Activated CD4-positive, CD25-positive, alpha-beta regulatory T cell (primary cell): Measurements from ENCODE around the gene FANCD2.
"Not testable (repeated sequence)": the region's sequence is repeated elsewhere in the genome, so short reads cannot be mapped to it uniquely, and the experiment has no call there.

Source experiments
- DNase-seq, 4 experiments: peaks; one replicate each; lab custom pipeline; 2025; lab: John Stamatoyannopoulos, UW

The FANCD2 gene

GRCh38 chr3:10026084-10026890 is at the start of gene FANCD2:
Gene FANCD2, plus strand, starts transcription at chr3:10026437. Its CDS starts 2,221 bp downstream, at chr3:10028658.
- DNase-seq, result peak; percentile 76 to 88 (median 84)

GRCh38 chr3:9976721-9977709 is 49.2 kb upstream of the FANCD2 start:
- DNase-seq, result no peak

- no peak for DNase-seq
Observed at GRCh38 chr3:9978710-9979305, 47.4 kb upstream of the FANCD2 start.

- no peak for DNase-seq
Observed at GRCh38 chr3:9980251-9980650, 46.0 kb upstream of the FANCD2 start.

- no peak for DNase-seq
Observed at GRCh38 chr3:9986230-9986725, 40.0 kb upstream of the FANCD2 start.

DNA sequence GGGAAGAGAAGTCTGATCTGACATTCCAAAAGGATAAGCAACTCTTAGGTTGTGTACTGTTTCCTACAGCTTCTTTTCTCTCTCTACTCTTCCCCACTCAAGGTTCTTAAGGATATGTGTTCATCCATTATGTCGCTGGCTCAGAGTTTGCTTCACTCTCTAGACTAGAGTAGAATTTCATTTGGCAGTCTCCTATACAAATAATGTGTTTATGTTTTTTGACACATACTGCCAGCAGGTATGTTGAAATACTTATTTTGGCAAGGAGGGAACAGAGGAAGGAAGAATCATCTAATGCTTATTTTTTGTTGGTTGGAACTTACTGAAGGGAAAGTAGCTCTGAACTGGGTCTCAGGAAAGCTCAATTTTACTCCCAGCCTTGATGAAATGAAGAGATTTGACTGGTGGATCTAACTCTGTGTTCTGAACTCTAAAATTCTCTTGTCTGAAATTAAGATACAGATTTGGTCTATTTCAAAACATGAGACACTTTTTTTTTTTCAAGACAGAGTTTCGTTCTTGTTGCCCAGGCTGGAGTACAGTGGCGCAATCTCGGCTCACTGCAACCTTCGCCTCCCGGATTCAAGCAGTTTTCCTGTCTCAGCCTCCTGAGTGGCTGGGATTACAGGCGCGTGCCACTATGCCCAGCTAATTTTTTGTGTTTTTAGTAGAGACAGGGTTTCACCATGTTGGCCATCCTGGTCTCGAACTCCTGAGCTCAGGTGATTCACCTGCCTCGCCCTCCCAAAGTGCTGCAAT is 32.0 kb upstream of the FANCD2 start:
- DNase-seq, result no peak

DNA sequence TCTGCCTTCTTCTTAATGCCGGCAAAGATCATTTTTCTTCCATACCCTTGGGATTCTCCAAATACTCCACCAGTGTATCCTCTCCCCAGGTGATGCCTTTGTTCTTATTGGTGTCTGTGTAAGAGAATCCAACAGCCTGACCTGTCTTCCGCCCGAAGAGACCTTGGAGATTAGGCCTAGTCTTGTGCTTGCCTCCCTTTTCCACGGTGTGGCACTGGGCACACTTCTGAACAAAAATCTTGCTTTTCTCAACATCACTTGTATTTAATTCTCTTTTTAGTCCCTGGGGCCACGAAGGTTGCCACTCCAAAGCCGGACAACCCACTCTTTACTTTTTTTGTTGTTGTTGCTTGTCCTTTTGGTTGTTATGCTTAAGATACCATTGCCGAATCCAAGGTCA is 25.6 kb upstream of the FANCD2 start:
- no peak for DNase-seq

DNA sequence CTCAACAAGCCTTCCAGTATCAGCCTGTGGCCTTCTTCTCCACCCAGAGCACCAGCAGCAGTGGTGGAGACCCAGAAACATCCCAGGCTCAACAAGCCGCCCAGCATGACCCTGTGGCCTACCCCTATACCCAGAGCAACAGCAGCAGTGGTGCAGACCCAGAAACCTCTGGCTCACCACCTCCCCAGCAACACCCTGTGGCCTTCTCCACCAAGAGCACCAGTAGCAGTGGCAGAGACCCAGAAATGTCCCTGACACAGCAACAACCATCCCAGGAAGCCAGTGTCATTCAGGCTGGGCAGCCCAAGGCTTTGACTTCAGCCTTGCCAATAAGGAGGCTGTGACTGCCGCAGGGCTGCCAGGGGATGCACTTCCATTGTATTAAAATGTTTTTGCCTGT is 23.3 kb upstream of the FANCD2 start:
- DNase-seq, result no peak

DNA sequence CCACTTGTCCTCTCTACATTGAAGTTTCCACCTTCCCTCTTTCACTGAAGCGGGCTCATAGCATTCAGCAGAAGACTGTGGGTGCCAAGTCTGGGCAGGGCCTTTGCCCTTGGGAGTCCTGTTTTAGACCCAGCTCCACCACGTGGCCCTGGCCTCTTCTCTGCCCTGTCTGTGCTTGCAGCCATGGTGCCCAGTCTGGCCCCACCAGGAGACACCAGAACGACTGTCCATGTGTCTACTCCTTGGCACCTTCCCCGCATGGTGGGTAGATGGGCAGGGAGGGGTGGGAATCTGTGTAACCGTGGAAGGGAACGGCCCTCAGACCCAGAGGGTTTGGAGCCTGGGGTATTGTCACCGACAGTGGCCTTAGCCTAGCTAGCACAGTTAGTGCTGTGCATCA is 21.7 kb upstream of the FANCD2 start:
- no peak for DNase-seq

DNA sequence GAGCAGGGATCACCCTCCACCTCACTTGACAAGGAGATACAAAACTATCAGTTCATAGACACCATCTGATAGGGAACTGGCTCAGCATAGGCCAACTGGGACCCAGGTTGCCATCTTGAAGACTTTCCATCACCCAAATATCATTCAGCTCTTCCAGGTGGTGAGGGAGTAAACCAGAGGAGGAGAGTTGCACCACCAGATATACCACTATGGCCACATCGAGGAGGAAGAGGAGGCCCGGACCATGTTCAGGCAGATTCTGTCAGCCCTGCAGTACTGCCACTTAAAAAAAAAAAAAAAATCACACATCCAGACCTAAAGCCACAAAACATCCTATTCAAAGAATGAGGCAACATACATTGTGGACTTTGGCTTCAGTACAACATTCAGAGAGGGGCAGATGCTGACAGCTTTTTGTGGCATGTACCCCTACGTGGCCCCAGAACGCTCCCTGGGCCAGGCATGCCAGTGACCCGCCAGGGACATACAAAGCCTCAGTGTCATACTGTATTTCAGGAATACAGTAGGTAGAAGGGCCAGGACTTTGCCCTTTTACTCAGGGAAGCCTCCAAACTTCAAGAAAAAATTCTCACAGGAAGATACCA is 21.2 kb upstream of the FANCD2 start:
- no peak for DNase-seq

- no peak for DNase-seq
Observed at GRCh38 chr3:10006048-10006761, 20.0 kb upstream of the FANCD2 start.

DNA sequence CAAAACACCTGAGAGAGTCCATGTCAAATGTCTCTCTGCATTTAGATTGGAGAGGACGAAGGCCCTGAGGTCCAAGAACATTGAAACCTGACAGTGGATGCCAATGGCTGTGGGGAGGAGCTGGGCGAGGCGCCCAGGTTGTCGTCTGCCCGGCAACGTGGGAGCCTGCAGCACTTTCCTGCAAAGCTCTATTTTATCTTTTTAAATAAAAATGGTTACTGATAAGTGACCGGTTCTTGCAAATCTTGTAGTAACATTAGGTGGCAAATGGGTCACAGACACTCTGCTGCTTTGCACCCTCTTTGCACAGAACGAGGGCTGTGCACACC is 19.5 kb upstream of the FANCD2 start:
- no peak for DNase-seq

DNA sequence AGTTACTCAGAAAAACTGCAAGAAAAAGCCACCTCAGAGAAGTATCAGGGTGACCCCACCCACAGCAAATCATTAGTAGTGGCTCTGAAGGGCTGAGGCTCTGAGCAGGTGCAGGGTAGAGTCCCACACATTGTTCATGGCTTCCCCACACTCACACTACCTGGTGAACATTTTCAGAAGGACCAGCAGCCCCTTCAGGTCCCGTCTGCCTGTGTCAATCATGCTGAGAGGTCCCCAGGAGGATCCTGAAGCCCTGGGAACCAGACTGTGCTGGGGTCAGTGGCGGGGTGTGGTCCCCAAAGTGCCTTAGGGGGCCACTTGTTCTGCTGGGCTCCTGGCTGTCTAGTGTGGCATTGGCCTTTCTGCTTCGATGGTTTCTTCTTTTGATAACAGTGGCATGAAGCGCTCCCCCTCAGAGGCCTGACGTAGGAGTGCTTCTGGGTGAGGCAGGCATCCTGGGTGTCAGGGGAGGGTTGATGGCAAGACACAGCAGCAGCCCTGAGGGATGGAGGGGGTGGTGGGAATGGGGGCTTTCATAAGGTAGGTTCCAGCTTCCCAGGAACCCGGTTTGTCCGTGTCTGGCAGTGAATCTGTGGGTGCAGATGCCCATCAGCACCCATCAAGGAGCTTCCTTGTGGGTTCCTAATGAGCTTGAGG is 19.0 kb upstream of the FANCD2 start:
- no peak for DNase-seq

DNA sequence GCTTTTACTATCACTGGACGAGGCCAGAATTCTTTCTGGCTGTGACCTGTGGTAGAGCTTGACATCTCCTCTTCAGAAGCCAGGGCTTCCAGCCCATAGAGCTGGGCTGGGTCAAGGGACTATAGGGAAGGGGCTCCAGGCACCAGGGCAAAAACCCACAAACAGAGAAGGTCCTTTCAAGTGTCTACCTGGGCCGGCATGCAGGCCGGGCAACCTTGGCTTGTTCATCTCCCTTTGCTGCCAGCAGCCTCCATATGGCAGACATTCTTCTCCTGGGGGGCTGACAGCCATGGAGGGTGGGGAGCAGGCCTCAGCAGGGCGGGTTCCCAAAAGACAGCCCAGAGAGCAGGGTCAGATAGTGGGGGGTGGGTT is 18.0 kb upstream of the FANCD2 start:
- not testable (repeated sequence) for DNase-seq

- peak; percentile 43 to 71 (median 54) for DNase-seq
Observed at GRCh38 chr3:10008588-10009344, 17.5 kb upstream of the FANCD2 start.

DNA sequence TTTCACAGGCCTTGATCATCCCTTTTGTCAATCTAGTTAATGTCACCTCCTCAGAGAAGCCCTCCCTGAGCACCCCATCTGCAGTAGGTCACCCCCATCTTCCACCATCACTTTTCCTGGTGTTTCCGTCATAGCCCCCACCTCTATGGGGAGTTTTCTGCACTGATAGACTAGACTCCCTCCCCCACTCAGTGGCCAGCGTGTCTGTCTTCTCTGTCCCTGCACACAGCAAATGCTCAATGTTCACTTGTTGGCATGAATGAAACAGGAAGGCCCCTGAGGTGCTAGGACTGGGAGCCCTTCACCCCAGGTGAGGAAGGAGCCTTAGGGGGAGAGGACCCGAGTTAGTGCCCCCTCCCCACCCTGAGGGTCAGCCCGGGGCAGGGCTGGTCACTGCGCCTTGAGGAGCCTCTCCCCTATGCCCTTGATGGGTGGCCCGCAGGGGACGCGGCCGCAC is 15.8 kb upstream of the FANCD2 start:
- DNase-seq, result no peak

DNA sequence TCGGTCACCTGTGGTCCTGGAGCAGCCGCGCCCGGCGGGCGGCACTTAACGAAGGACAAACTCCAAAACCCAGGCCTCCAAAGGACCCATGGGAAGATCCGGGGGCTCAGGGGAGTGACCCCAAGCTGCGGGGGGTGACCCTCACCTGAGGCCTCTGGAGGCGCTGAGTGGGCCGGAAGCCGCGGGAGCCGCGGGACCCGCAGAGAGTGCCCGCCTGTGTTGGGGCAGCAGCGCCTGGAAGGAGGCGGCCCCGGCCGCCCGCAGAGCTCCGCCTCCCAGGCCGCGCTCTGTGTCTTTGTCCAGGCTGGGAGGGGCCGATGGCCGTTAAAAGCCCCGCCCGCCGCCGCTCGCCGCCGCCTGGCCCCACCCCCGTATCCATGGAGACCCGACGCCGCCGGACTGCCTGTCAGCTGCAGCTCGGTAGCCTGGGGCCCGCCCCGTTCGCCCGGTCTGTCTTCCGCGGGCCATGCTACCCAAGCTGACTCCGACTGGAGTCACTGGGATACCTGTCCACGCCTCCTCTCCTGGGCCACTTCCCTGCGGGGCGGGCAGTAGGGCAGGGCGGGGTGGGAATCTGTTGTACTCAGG is 15.3 kb upstream of the FANCD2 start:
- peak; percentile 55 to 68 (median 62) for DNase-seq

DNA sequence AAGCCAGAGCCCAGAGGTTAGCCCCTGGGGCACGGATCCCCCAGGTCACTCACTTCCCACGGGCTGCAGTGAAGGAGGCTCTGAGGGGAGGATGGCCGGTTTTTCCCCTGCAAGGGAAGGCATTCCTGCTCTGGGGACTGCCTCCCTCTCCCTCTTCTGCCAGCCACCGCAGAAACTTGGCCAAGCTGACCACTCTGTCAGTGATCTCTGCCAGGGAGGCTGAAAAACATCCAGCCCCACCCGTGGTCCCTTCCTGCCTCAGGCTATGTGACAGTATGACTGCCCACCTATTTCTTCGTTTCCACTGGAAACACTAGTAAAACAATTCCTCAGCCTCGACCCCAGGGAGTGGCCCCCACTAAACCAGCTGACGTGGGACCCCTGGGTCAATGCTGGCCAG is 14.6 kb upstream of the FANCD2 start:
- DNase-seq, result no peak

DNA sequence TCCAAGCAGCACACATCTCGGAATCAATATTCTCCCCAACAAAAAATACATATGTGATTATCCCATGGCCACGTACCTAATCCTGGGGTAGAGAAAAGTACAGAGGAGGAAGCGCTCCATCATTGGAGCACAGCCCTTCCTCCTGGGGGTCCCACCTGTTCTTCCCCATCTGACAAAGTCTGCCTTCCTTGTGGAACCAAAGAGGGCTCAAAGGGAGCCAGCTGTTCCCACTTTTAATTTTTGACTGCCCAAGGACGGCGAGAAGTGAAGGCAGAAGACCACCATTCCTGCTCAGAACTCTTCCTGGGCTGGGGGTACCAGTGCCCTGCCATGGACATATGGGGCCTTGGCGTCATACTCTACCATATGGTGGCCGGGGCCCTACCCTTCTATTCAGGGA is 14.1 kb upstream of the FANCD2 start:
- no peak for DNase-seq
